SK-N-MC (cell line): ENCODE data around the gene RASSF8.

ENCODE experiments used
- DNase-seq: peaks from one replicate; pipeline ENCODE4 v3.0.0-alpha.2; 2011; ENCODE audit warnings: low read depth, low spot score
- H3K27ac ChIP-seq: fragments of 200-600 bp; sonication (generic); 2 replicates; pipeline ENCODE4 v1.5.1; 2016; ENCODE audit warnings: mixed run types
- H3K36me3 ChIP-seq: fragments of 200-600 bp; sonication (generic); 2 replicates; pipeline ENCODE4 v1.6.1; 2017; ENCODE audit warnings: antibody characterized with exemption, low read length, mixed read lengths; ENCODE audit not compliant: insufficient read depth
- H3K4me3 ChIP-seq: fragments of 200-600 bp; sonication (generic); 2 replicates; pipeline ENCODE4 v1.5.1; 2016
- H3K9ac ChIP-seq: fragments of 200-600 bp; sonication (generic); 2 replicates; pipeline ENCODE4 v1.8.0; 2017; ENCODE audit warnings: mixed run types, mixed read lengths; ENCODE audit not compliant: insufficient read length
- H3K9me3 ChIP-seq: fragments of 200-600 bp; sonication (generic); 2 replicates; pipeline ENCODE4 v1.6.1; 2017; ENCODE audit warnings: low read depth, mild to moderate bottlenecking, antibody characterized with exemption, low read length, moderate library complexity, mixed read lengths
- EZH2 ChIP-seq: fragments of 200-600 bp; sonication (generic); IDR thresholded peaks from one replicate; pipeline ENCODE4 v1.6.1; 2017; ENCODE audit warnings: antibody characterized with exemption
- FOXP2 ChIP-seq: optimal IDR thresholded peaks from 2 replicates; pipeline ENCODE3; 2011; ENCODE audit warnings: mild to moderate bottlenecking, moderate library complexity; ENCODE audit not compliant: insufficient read depth; ENCODE audit errors: extremely low read length, control extremely low read depth
- POLR2AphosphoS5 ChIP-seq: IDR thresholded peaks from 2 replicates; pipeline ENCODE4 v1.6.1; 2012; ENCODE audit warnings: mild to moderate bottlenecking, low read depth, low read length, borderline replicate concordance

The RASSF8 gene

DNA sequence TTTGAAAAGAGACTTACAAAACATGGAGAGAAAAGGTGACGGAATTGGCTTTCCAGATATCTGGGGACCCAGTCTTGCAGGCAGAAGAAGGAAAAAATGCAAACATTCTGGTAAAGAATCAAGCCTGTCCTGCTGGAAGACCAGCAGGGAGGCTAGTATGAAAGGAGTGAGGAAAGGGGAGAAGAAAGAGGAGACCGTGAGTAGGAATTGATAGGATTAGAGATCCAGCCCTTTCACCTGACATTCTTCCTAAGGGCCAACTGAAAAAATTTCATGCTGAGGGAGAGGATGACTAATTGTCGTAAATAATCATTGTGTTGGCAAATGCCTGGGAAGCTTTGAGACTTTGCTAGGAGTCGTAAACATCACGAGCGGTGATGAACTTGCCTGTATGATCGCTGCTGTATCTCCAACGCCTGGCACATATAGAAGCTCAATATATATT, 154.2 kb downstream of the RASSF8 start:
- no peak overlapping the region for H3K9ac ChIP-seq
- H3K9me3 ChIP-seq: no peaks in the 10 kb centered on the region
- H3K27ac ChIP-seq: no peak overlapping the region
- H3K36me3 ChIP-seq: no peaks in the 10 kb centered on the region
- TF ChIP-seq FOXP2 (no peak), EZH2 (no peak), POLR2AphosphoS5 (no peak)
- no peak overlapping the region for H3K4me3 ChIP-seq
- no peak for DNase-seq

DNA sequence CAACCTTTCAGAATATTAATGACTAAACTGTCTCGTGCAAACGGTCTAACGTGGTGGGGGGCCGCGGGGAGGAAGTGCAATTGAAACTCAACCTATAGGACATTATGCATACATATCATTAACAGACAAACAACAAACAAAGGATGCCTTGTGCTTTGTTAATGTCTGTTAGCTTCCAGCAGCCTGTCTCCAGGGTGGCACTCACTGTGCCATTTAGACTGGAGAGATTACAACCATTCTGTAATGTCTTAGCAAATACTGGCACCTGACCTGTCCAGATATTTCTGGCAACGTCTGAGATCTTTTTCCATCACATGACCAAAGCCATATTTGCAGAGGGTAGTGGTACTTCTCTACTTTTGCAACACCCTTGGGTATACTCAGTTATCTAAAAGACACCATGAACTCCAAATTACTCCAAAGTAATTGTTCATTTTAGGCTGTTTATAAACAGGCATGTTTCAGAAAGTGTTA, 154.7 kb downstream of the RASSF8 start:
- no peak overlapping the region for H3K9ac ChIP-seq
- H3K4me3 ChIP-seq: peak overlapping the region; percentile 88
- no peak overlapping the region for H3K27ac ChIP-seq

DNA sequence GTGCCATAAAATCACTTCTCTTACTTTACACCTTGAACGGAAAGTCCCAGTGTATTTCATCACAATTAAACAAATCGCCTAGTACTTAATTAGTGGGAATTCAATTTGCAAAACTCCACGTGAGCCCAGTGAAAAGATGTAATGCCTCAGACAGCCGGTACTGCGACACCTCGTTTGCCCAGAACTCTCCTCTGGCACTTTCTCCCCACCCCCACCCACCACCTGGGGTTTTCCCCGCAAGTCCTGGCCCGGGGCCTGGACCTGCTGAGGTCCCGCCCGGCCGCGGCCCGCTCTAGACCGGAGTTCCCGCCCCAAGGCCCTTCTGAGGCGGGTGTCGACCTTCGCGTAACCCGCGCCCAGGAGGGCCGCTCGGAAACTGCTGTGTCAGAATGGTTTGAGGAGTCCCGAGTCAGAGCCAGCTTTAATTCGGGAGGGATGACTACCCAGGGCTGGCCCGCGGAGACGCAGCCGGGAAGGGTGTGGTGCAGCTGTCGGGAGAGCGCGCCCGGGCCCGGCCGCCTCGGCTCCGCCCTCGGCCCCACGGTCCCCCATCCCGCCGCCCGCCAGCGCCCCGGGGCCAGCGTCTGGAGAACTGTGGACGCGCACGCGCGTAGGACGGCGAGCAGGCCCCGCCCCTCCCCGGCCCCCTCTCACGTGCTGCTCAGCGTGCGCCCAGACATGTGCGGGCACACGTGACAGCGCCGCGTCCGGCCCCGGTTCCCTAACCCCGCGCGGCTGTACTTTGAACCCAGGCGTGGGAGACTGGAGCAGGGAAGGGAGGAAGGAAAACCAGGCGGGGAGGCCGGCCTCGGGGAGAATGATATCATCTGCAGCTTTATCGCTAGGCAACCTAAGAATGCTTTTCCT, 155.6 kb downstream of the RASSF8 start:
- Histone ChIP-seq H3K4me3 (peak overlapping the region; percentile 88), H3K36me3 (no peaks in the 10 kb centered on the region), H3K27ac (peak overlapping the region; percentile 65), H3K9me3 (no peaks in the 10 kb centered on the region), H3K9ac (peak overlapping the region; percentile 85)
- DNase-seq: peak; percentile 58
- TF ChIP-seq POLR2AphosphoS5: peak; percentile 38; the same call in 1 of the 2 replicates
- TF ChIP-seq FOXP2: no peak

More for the DNA sequence above, 154.7 kb downstream of the RASSF8 start:
- no peaks in the 10 kb centered on the region for H3K36me3 ChIP-seq
- DNase-seq: no peak
- TF ChIP-seq FOXP2: no peak
- no peak for TF ChIP-seq POLR2AphosphoS5
- TF ChIP-seq EZH2: no peak
- no peaks in the 10 kb centered on the region for H3K9me3 ChIP-seq

DNA sequence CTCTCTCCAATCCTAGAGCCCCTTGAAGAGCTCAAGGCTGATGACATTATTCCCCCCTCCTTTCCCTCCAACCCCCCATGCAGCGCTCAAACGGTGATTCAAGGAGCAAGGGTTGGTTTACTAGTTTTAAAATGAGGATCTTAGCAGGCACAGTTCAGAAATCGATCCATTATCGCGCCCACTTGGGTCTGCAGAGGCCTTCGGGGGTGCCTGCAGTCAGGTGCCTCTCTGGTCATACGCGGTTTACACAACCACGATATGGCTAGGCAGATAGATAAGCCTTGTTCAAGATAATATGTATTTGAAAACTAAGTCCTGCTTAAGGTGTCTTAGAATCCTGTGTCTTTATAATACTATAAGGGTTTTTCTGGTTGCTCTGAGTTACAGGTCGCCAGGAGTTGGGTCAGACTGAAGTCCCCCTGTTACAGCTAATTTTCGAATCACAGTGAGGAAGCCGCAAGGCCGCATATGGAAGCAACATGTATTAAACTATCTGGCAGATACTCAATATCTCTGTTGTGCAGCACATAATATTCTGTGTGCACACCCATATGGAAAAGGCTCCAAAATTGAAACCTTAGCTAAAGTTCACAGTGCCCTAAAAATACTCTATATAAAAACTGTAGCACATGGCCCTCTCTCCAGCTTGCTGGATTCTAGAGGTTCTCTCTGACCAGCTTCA, 156.4 kb downstream of the RASSF8 start:
- Histone ChIP-seq H3K27ac (peak overlapping the region; percentile 48; the same call in 1 of the 2 replicates), H3K4me3 (peak overlapping the region; percentile 88), H3K9ac (no peak overlapping the region), H3K9me3 (no peaks in the 10 kb centered on the region), H3K36me3 (no peaks in the 10 kb centered on the region)
- TF ChIP-seq FOXP2 (no peak), EZH2 (no peak), POLR2AphosphoS5 (no peak)
- DNase-seq: no peak

DNA sequence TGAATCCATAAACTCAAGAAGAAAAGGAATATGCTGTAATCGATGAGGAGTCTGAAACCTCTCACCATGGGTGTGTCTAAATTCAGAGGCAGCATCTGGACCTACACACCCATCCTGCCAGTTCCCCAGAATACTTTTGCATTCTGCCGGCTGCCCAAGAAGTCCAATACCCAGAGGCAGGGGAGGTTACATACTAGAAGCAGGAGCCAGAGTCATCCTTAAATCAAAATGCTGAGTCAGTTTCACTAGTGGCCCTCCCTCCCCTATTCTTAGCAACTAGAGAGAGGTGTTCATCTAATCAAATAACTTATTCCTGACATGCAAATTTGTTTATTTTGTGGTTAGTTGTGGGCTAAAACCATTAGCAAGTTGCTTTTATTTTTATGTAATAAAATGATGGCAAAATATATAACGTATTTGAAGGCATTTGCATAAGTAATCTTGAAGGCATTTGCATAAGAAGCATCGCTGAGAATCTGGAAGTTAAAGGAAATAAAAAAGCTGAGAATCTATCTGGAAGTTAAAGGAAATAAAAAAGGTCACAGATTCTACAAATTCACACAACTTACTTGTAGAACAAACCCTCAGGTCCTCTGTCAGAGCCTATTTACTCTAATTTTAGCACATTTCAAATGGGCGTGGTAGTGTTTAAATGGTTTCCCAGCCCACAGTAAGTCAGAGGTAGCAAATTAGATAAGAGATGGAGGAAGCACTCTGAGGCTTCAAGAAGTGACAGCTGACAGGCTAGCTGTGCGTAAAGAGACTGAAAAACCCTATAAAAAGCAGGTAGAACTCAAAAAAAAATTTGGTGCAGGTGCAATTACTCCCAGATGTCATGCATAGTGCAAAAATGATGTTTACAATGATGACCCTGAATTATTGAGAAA, 158.6 kb downstream of the RASSF8 start:
- no peak overlapping the region for H3K27ac ChIP-seq
- TF ChIP-seq POLR2AphosphoS5: no peak
- no peak for TF ChIP-seq EZH2
- no peak for TF ChIP-seq FOXP2
- H3K9ac ChIP-seq: no peak overlapping the region
- H3K9me3 ChIP-seq: no peaks in the 10 kb centered on the region
- no peak for DNase-seq
- H3K36me3 ChIP-seq: no peaks in the 10 kb centered on the region
- H3K4me3 ChIP-seq: no peak overlapping the region

DNA sequence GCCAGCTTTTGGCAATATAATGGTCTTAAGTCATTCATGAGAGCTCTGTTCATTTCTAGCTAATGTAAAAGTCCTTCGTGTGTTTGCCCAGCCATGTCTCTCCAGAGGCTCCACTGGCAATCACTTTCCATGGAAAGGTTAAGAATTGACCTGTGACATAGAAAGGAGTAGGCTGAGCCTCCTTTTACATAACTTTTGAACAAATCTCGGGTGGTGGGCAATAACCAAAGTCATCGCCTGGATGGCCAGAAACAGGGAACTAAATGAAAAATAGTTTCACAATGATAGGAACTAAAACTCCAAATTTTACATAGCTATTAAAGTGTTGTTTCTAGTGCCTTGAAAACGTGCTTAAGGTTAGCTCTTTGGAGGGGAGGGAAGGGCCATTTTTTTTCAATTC, 159.8 kb downstream of the RASSF8 start:
- Histone ChIP-seq H3K4me3 (no peak overlapping the region), H3K27ac (no peak overlapping the region), H3K9me3 (no peaks in the 10 kb centered on the region), H3K36me3 (no peaks in the 10 kb centered on the region), H3K9ac (no peak overlapping the region)
- TF ChIP-seq POLR2AphosphoS5 (no peak), EZH2 (no peak), FOXP2 (no peak)
- DNase-seq: no peak

DNA sequence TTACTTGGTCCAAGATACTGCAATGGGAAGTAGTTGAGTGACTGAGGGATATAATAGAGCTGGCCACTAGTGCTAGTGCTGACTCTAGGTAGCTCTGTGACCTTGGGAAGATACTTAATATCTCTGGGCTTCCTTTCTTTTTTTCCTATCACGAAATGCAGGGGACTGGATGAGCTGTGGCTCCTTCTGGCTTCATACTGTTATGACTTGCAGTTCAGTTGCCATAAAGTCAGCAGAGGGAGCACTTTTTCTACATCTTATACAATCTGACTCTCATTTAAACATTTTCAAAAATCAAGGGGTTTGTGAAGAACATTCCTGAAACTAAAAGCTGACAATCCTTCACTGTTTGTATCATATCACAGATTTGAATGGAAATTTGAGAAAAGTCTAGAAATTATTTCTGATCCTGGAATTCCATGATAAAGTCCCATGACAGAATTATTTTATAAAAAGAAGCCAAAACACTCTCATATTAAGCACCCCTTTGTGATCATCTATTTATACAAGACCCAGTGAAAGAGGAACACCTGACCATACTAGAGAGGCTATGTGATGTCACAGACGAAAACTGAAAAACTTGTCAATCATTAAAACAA, 161.0 kb downstream of the RASSF8 start:
- H3K4me3 ChIP-seq: no peak overlapping the region
- H3K9me3 ChIP-seq: no peaks in the 10 kb centered on the region
- no peak for TF ChIP-seq FOXP2
- no peak for TF ChIP-seq POLR2AphosphoS5
- no peak for TF ChIP-seq EZH2
- H3K27ac ChIP-seq: no peak overlapping the region
- H3K36me3 ChIP-seq: no peaks in the 10 kb centered on the region
- H3K9ac ChIP-seq: no peak overlapping the region
- DNase-seq: no peak

DNA sequence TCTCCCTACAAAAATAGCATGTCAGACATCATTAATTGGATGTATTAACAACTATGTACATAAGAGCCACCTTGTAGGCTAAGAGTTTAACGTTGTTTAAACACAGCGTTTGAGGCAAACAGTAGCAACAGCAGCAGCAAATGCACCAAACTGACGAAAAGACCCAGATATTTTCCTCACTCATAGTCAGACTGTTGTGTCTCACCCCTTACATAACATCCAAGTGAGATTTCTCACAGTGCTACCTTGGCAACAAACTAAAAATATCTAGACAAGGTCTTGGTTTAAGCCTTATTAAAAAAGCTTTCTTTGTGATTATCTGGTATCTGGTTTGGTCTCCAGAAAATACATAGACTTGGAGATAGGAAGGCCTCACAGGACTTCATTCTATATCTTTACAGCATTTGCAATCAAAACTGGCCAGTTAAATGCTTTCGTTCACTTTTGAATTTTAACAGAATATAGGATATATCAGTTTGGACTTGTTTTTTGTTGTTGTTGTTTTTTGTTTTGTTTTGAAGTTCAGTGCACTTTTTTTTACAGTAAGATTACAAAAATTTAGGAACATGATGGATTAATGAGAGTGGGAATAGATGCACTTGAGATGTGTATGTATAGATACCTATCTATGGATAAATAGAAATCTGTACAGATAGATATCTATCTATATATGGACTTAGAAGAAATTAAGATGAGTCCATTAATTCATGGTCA, 162.2 kb downstream of the RASSF8 start:
- no peak for DNase-seq
- Histone ChIP-seq H3K9ac (no peak overlapping the region), H3K36me3 (no peaks in the 10 kb centered on the region), H3K9me3 (no peaks in the 10 kb centered on the region), H3K27ac (no peak overlapping the region), H3K4me3 (no peak overlapping the region)
- TF ChIP-seq POLR2AphosphoS5 (no peak), EZH2 (no peak), FOXP2 (no peak)
